SHP77 treated with DMSO at 0.1 percent for 48 hours (cell line): ENCODE results near the gene LRRC23.
"Not testable (repeated sequence)": the region's sequence is repeated elsewhere in the genome, so short reads cannot be mapped to it uniquely, and the experiment has no call there.

ENCODE experiments used
- DNase-seq: peaks from one replicate; lab custom pipeline; 2025; lab: John Stamatoyannopoulos, UW

Gene LRRC23

DNA sequence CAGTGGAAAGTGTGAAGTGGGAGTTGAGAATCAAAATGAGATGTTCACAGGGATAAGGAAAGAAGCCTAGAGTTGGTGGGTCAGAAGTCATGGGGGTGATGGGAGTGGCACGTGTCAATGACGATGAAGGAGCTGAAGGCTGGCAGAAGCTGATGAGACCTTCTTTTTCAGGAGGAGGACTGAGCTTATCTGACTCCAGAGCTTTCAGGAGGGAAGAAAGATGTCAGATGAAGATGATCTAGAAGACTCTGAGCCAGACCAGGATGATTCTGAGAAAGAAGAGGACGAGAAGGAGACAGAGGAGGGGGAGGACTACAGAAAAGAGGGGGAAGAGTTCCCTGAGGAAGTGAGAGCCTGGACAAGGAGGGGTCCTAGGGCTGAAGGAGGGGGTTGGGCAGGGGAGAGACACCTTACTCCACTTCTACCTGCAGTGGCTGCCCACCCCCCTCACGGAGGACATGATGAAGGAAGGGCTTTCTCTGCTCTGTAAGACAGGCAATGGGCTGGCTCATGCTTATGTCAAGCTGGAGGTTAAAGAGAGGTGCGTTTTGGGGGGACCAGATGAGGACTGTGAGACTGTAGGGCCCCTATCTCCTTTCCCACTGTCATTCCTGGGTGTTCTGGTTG is 905 bp downstream of the LRRC23 start:
- DNase-seq, result no peak

DNA sequence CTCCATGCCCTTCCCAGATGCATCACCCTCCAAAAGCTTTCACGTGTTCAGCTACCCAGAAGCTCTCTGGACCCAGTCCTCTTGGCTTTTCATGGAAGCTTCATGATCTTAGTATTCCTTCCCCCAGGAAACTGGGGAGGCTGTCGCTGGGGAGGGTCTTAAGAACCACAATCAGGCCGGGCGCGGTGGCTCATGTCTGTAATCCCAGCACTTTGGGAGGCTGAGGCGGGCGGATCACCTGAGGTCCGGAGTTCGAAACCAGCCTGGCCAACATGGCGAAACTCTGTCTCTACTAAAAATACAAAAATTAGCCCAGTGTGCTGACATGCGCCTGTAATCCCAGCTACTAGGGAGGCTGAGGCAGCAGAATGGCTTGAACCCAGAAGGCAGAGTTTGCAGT is 3.5 kb downstream of the LRRC23 start:
- not testable (repeated sequence) for DNase-seq

DNA sequence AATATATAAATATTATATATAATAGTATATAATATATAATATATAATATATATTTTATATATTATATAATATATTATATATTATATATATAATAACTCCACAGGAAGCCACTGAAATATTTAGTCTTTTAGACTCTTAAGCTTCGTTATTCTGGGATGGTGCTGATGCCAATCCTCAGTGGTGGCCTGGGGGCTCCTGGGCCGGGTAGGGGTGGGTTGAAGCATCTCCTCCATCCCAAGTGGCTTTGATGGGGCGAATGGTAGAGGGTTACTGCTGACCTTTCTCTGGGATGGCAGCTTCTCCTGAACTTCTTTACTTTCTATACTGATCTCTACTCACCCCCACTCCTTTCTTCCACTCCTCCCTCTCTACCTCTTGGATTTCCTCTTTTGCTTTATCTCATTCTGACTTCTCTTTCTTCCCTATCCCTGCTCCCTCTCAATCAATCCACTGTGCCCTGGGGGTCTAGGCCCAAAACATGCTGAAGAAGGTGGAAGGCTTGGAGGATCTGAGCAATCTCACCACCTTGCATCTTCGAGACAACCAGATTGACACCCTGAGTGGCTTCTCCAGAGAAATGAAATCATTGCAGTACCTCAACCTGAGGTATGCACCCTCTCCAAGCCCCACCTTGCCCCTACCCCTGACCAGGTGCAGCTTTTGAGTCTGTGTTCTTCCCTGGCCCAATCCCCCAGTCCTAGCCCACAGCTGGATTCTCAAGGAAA is 5.0 kb downstream of the LRRC23 start:
- no peak for DNase-seq

- DNase-seq, result no peak
Measured at GRCh38 chr12:6912164-6912935, 7.7 kb downstream of the LRRC23 start.

GRCh38 chr12:6914246-6914946 is 9.8 kb downstream of the LRRC23 start, which contains the start of gene ENO2:
TSS of gene ENO2 (plus strand) at chr12:6914580. CDS start at chr12:6915833, 1,253 bp downstream.
- no peak for DNase-seq

GRCh38 chr12:6914947-6915788 is 10.5 kb downstream of the LRRC23 start:
- DNase-seq, result no peak

DNA sequence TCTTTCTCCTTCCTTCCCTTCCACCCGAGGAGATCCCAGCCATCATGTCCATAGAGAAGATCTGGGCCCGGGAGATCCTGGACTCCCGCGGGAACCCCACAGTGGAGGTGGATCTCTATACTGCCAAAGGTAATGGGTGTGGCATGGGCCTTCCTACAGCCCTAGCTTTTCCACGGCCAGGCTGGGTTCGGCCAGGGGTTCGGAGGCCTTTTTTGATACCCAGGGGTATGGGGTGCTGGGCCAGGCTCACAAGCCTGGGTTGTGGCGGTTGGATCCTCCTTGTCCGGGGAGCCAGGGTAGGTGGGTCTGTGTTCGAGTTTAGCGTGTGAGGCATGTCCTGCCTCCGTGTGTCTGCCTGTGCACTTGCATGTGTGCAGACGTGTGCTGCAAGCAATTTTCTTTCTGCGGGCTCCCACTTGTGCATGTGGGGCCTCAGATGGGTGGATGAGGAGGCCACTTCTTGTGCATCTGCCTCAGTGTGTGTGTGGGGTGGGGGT is 11.2 kb downstream of the LRRC23 start:
- DNase-seq, result no peak

GRCh38 chr12:6916426-6917200 is 12.0 kb downstream of the LRRC23 start:
- DNase-seq, result no peak

- no peak for DNase-seq
Measured at GRCh38 chr12:6917491-6918231, 13.0 kb downstream of the LRRC23 start.

- no peak for DNase-seq
Measured at GRCh38 chr12:6919588-6919987, 15.0 kb downstream of the LRRC23 start.

GRCh38 chr12:6921539-6921938 is 16.9 kb downstream of the LRRC23 start:
- DNase-seq, result no peak

DNA sequence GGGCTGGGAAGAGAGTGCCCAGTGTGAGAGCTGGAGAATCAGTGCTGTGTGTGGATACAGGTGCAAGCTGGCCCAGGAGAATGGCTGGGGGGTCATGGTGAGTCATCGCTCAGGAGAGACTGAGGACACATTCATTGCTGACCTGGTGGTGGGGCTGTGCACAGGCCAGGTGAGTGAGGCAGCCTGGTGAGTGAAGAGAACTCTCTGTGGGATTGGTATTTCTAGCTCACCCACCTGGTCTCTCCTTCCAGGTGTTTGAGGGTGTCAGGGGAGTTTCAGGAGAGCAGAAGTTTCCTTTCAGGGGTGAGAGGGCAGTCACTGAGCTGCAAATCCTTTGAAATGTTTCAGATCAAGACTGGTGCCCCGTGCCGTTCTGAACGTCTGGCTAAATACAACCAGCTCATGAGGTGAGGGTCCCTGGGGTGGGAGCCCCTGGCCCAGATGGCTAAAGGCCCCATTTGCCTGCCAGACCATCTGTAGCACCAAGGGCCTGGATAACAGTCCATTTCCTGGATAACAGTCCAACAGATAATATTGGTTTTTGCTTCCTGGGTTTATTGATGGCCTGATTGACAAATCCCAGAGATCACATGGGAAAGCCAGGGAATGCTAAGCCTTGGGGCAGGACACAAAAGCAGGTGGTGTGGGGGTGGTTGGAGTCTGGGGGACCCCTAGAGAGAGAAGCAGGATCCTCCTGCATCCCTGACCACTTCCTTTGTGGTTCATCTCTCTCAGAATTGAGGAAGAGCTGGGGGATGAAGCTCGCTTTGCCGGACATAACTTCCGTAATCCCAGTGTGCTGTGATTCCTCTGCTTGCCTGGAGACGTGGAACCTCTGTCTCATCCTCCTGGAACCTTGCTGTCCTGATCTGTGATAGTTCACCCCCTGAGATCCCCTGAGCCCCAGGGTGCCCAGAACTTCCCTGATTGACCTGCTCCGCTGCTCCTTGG is 17.6 kb downstream of the LRRC23 start:
- no peak for DNase-seq

GRCh38 chr12:6923003-6923732 is 18.5 kb downstream of the LRRC23 start:
- DNase-seq, result no peak

DNA sequence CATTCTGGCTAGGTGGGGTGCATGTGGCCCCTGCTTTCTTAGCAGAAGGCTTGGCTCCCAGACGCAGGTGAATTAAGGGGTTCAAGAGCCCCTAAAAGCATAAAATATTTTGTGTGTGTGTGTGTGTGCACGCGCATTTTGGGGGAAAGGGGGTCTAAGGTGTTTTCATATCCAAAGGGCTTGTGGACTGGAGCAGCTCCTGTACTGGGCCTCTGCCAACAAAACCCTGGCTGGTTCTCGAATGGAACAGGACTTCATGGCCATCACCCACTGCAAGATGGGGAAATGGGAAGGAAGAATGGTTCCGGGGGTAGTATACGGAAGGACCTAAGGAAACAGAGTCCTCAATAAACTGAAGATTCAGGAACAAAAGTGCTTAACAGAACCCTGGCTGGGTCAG is 19.2 kb downstream of the LRRC23 start:
- DNase-seq, result no peak

GRCh38 chr12:6925239-6925539 is 20.6 kb downstream of the LRRC23 start:
- DNase-seq, result no peak

DNA sequence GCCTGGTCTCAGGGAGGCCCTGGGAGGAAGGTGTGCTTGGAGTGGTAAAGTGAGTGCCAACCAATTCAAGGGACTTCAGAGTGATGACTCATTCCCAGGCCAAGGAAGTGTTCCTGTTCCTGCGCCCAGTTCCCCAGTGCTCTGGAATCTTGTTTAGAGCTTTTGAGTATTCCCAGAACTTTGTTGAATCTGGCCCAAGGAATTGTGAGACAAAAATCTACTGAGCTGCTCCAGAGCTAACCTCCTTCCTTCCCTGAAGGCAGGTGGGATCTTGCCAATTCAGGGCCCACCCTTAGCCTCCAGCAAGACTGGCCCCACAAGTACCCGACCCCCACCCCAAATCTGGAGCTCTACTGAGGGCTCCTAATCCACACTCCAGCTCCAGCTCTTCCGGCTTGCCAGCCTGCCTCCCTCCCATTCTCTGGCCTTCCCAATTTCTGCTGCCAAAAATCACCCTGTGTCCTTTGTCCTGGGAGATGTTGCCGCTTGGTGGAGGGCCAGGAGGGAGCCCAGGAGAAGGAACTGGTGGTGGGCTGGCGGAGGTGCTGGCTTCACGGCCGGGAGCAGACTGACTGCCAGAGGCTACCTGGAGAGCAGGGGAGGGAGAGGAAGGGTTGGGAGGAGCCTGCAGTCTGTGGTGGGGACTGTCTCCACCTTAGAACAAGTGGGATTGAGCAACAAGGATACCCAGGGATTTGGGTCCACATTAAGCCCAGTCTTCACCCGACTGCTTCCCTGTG is 21.1 kb downstream of the LRRC23 start:
- DNase-seq, result no peak

DNA sequence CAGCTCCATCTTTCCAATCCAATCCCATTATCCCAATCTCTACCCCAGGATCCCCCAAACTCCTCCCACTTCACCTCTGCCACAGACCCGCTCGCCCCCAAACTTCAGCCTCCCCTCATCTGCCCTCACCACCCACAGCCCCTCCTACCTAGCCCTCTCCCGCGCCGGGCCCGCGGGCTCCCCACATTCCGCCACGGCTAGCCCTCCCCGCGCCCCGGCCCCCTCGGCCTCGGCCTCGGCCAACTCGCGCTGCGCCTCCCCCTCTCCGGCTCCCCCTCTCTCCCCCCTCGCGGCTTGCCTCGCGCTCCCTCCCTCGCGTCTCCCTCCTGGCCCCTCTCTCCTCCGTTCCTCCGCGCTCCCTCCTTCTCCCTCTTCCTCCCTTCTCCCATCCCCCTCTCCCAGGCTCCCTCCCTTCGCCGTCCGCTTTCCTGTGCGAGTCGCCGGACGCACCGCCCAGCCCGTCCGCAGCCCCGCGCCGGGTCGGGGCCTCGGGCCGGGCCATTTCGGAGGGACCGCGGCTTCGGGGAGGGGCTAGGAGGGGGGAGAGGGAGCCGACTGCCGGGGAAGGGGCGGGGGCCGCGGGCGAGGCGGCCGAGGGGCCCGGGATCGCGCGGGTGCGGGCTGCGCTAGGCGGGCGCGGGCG is 22.9 kb downstream of the LRRC23 start, which contains the start of gene ATN1:
ATN1 (plus strand) TSS at position 581 of the 643 bp plus-strand sequence. CDS start 6,043 bp downstream, outside the sequence.
- no peak for DNase-seq
